Measurements from ENCODE around the gene TM4SF20.

The TM4SF20 gene

GRCh38 chr2:227366769-227367426 lies 12.2 kb downstream of the TM4SF20 start:
- peak; percentile 95 for DNase-seq (ENCODE audit: low read depth)

GRCh38 chr2:227365833-227366232 lies 13.3 kb downstream of the TM4SF20 start:
- DNase-seq (ENCODE audit: low read depth) = peak; percentile 67

GRCh38 chr2:227364585-227365263 lies 14.4 kb downstream of the TM4SF20 start:
- DNase-seq (ENCODE audit: low read depth) = peak; percentile 98

- peak; percentile 62 for DNase-seq (ENCODE audit: low read depth)
These were observed 15.3 kb downstream of the TM4SF20 start for GRCh38 chr2:227363756-227364155.

GRCh38 chr2:227360351-227360750 lies 18.8 kb downstream of the TM4SF20 start:
- DNase-seq (ENCODE audit: low read depth) = no peak

- DNase-seq (ENCODE audit: low read depth) = no peak
These were observed 27.5 kb downstream of the TM4SF20 start for GRCh38 chr2:227351639-227352038.

GRCh38 chr2:227349989-227350612 lies 29.0 kb downstream of the TM4SF20 start:
- DNase-seq (ENCODE audit: low read depth) = no peak

GRCh38 chr2:227348324-227348723 lies 30.8 kb downstream of the TM4SF20 start:
- DNase-seq (ENCODE audit: low read depth) = no peak

GRCh38 chr2:227347117-227347516 lies 32.0 kb downstream of the TM4SF20 start:
- DNase-seq (ENCODE audit: low read depth) = no peak

GRCh38 chr2:227344231-227344630 lies 34.9 kb downstream of the TM4SF20 start:
- no peak for DNase-seq (ENCODE audit: low read depth)

- DNase-seq (ENCODE audit: low read depth) = no peak
These were observed 37.6 kb downstream of the TM4SF20 start for GRCh38 chr2:227341553-227341952.

- no peak for DNase-seq (ENCODE audit: low read depth)
These were observed 39.0 kb downstream of the TM4SF20 start for GRCh38 chr2:227340106-227340505.

GRCh38 chr2:227339098-227339599 lies 40.0 kb downstream of the TM4SF20 start:
- no peak for DNase-seq (ENCODE audit: low read depth)

GRCh38 chr2:227337442-227337841 lies 41.7 kb downstream of the TM4SF20 start:
- no peak for DNase-seq (ENCODE audit: low read depth)

- DNase-seq (ENCODE audit: low read depth) = no peak
These were observed 43.4 kb downstream of the TM4SF20 start for GRCh38 chr2:227335713-227336112.

GRCh38 chr2:227326783-227327182 lies 52.3 kb downstream of the TM4SF20 start:
- no peak for DNase-seq (ENCODE audit: low read depth)

GRCh38 chr2:227325839-227326195 lies 53.3 kb downstream of the TM4SF20 start:
- DNase-seq (ENCODE audit: low read depth) = peak; percentile 50

- DNase-seq (ENCODE audit: low read depth) = peak; percentile 91
These were observed 53.9 kb downstream of the TM4SF20 start, which contains the start of gene MFF for GRCh38 chr2:227324995-227325838. Gene MFF, plus strand, starts transcription at chr2:227325251. Its CDS starts 5,415 bp downstream, at chr2:227330666.

GRCh38 chr2:227324642-227324994 lies 54.5 kb downstream of the TM4SF20 start:
- DNase-seq (ENCODE audit: low read depth) = no peak

- no peak for DNase-seq (ENCODE audit: low read depth)
These were observed 55.3 kb downstream of the TM4SF20 start for GRCh38 chr2:227323818-227324217.

GRCh38 chr2:227322530-227323205 lies 56.4 kb downstream of the TM4SF20 start:
- DNase-seq (ENCODE audit: low read depth) = no peak

Measured in amniotic epithelial cell (primary cell).